Measurements from ENCODE around the gene PLA2R1. TPM values are rescaled to one million over a fixed set of nuclear protein-coding genes. Genes with fewer than 3 reads are reported as not detected.
A peak's percentile ranks its signal among the peaks of the same experiment; 100 is the strongest.

Gene PLA2R1
- polyA plus RNA-seq, 3 donors: not detected

DNA sequence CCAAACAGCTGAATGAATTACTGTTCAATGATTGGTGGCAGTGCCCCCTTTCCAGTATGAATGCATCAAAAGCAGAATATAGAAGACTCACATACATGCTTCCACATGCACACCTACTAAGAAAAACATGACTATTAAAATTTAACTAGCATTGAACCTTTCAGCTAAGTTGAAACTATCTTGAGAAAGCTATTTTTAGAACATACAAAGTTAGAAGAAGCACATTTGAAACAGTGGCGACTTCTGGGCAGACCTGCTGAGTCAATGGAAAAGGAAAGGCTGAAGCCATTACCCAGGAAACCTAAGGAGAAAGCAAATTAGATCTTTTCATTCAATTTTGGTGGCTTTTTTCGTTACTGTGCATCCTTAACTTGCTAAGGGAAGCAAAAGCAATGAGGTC is 55.9 kb downstream of the PLA2R1 start:
- Histone ChIP-seq H3K79me2 (ENCODE audit: insufficient read depth, low read length) (no peaks in the 10 kb centered on the region), H3K27ac (ENCODE audit: low read depth in 1 of 2, low read length in 2 of 2) (no peak overlapping the region), H3K9ac (ENCODE audit: insufficient read depth, low read length, poor library complexity, severe bottlenecking) (no peak overlapping the region), H4K20me1 (ENCODE audit: insufficient read depth, low read length) (no peaks in the 10 kb centered on the region), H3K9me3 (replicated peaks in 1 of 2; ENCODE audit: control insufficient read depth in 1 of 2, insufficient read depth in 1 of 2, low read length in 2 of 2) (no peaks in the 10 kb centered on the region), H3K27me3 (ENCODE audit: control insufficient read depth in 2 of 2, insufficient read depth in 2 of 2, low read length in 2 of 2) (no peaks in the 10 kb centered on the region), H3K4me2 (replicated peaks; ENCODE audit: extremely low read depth, low read length, poor library complexity, severe bottlenecking) (no peak overlapping the region), H2AFZ (ENCODE audit: insufficient read depth, low read depth, low read length, poor library complexity, severe bottlenecking) (no peak overlapping the region), H3K4me1 (ENCODE audit: control insufficient read depth in 1 of 2, insufficient read depth in 2 of 2, low read length in 2 of 2) (no peaks in the 10 kb centered on the region), H3K4me3 (replicated peaks in 1 of 3; ENCODE audit: low read depth in 2 of 3, low read length in 3 of 3) (no peak overlapping the region), H3K36me3 (replicated peaks in 1 of 2; ENCODE audit: control insufficient read depth in 1 of 2, insufficient read depth in 2 of 2, low read length in 2 of 2) (no peaks in the 10 kb centered on the region)
- no peaks in the 10 kb centered on the region for H3K27me3 Mint-ChIP-seq (ENCODE audit: low read depth in 3 of 3)
- no peak overlapping the region for H3K4me3 Mint-ChIP-seq
- peaks cover 0 to 3% (median 0%) of the 10 kb centered on the region in 7 donors for H3K9me3 Mint-ChIP-seq
- H3K4me1 Mint-ChIP-seq: no peaks in the 10 kb centered on the region
- no peak for TF ChIP-seq CTCF (IDR thresholded peaks at IDR 0.05)
- no peak for DNase-seq
- H3K36me3 Mint-ChIP-seq: no peaks in the 10 kb centered on the region
- intact Hi-C loops (cut with micrococcal nuclease): no loop called here
- no peak overlapping the region for H3K27ac Mint-ChIP-seq
- WGBS (ENCODE audit: insufficient coverage): 57% methylated on average over 1 of the region's 2 CpGs

- Histone ChIP-seq H3K9ac (ENCODE audit: insufficient read depth, low read length, poor library complexity, severe bottlenecking) (no peak overlapping the region), H3K4me2 (replicated peaks; ENCODE audit: extremely low read depth, low read length, poor library complexity, severe bottlenecking) (no peak overlapping the region), H3K27ac (ENCODE audit: low read depth in 1 of 2, low read length in 2 of 2) (no peak overlapping the region), H3K79me2 (ENCODE audit: insufficient read depth, low read length) (no peaks in the 10 kb centered on the region), H2AFZ (ENCODE audit: insufficient read depth, low read depth, low read length, poor library complexity, severe bottlenecking) (no peak overlapping the region), H3K4me1 (ENCODE audit: control insufficient read depth in 1 of 2, insufficient read depth in 2 of 2, low read length in 2 of 2) (no peaks in the 10 kb centered on the region), H3K4me3 (replicated peaks in 1 of 3; ENCODE audit: low read depth in 2 of 3, low read length in 3 of 3) (no peak overlapping the region), H3K27me3 (ENCODE audit: control insufficient read depth in 2 of 2, insufficient read depth in 2 of 2, low read length in 2 of 2) (no peaks in the 10 kb centered on the region), H4K20me1 (ENCODE audit: insufficient read depth, low read length) (no peaks in the 10 kb centered on the region), H3K36me3 (replicated peaks in 1 of 2; ENCODE audit: control insufficient read depth in 1 of 2, insufficient read depth in 2 of 2, low read length in 2 of 2) (no peaks in the 10 kb centered on the region), H3K9me3 (replicated peaks in 1 of 2; ENCODE audit: control insufficient read depth in 1 of 2, insufficient read depth in 1 of 2, low read length in 2 of 2) (no peaks in the 10 kb centered on the region)
- Mint-ChIP-seq H3K4me3 (no peak overlapping the region), H3K27me3 (ENCODE audit: low read depth in 3 of 3) (no peaks in the 10 kb centered on the region), H3K4me1 (no peaks in the 10 kb centered on the region), H3K27ac (peak overlapping the region in 1 of 7 donors; percentile 53), H3K9me3 (peaks cover 0 to 3% (median 0%) of the 10 kb centered on the region in 7 donors), H3K36me3 (no peaks in the 10 kb centered on the region)
- intact Hi-C loops (cut with micrococcal nuclease): no loop called here
- no peak for DNase-seq
- TF ChIP-seq CTCF (IDR thresholded peaks at IDR 0.05): no peak
- WGBS (ENCODE audit: insufficient coverage): no CpG with 5 or more reads among the region's 3 CpGs
These were observed 56.5 kb downstream of the PLA2R1 start for GRCh38 chr2:160005908-160006307.

Measured in CD14-positive monocyte (primary cell).